ENCODE data around the gene FARSB. TPM values are rescaled to one million over a fixed set of nuclear protein-coding genes. Genes with fewer than 3 reads are reported as not detected.

FARSB gene
- total RNA-seq, 1 donor from 2014 or later, result 10.9 TPM

- ATAC-seq (no peak), DNase-seq (no peak)
- Histone ChIP-seq H3K36me3 (peaks cover 51% of the 10 kb centered on the region), H3K9me3 (no peaks in the 10 kb centered on the region), H3K4me1 (no peaks in the 10 kb centered on the region), H3K4me3 (no peak overlapping the region), H3K27me3 (ENCODE audit: low read depth) (no peaks in the 10 kb centered on the region), H3K27ac (no peak overlapping the region)
- TF ChIP-seq CTCF (IDR thresholded peaks at IDR 0.05), result no peak
- intact Hi-C loops (cut with DNase I), result no loop called here
These were observed 46.5 kb downstream of the FARSB start for GRCh38 chr2:222609381-222609780.

DNA sequence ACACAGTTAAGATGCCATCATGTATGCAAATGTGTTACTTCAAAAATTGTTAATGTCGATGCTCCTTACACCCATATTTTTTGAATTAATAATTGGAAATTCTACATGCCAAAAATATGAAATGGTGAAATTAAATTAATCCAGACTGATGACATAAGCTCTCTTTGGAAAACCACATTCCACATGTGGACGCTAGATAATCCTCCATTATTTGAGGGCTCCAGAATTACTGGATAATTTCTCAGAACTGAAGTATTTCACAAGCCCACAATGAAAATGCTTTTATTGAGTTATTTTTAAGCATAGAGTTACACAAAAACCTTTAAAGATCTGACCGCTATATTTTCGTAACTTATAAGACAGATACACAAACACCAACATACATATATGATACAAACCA, 47.8 kb downstream of the FARSB start:
- Histone ChIP-seq H3K27me3 (ENCODE audit: low read depth) (no peaks in the 10 kb centered on the region), H3K4me3 (no peak overlapping the region), H3K9me3 (no peaks in the 10 kb centered on the region), H3K4me1 (no peaks in the 10 kb centered on the region), H3K36me3 (peaks cover 43% of the 10 kb centered on the region), H3K27ac (no peak overlapping the region)
- intact Hi-C loops (cut with DNase I), result no loop called here
- ATAC-seq, result no peak
- no peak for TF ChIP-seq CTCF (IDR thresholded peaks at IDR 0.05)
- DNase-seq, result no peak

- TF ChIP-seq CTCF (IDR thresholded peaks at IDR 0.05), result no peak
- Histone ChIP-seq H3K4me3 (no peak overlapping the region), H3K27ac (no peak overlapping the region), H3K9me3 (no peaks in the 10 kb centered on the region), H3K27me3 (ENCODE audit: low read depth) (no peaks in the 10 kb centered on the region), H3K4me1 (no peaks in the 10 kb centered on the region), H3K36me3 (peaks cover 27% of the 10 kb centered on the region)
- no peak for DNase-seq
- intact Hi-C loops (cut with DNase I), result no loop called here
- no peak for ATAC-seq
These were observed 49.6 kb downstream of the FARSB start for GRCh38 chr2:222606306-222606705.

DNA sequence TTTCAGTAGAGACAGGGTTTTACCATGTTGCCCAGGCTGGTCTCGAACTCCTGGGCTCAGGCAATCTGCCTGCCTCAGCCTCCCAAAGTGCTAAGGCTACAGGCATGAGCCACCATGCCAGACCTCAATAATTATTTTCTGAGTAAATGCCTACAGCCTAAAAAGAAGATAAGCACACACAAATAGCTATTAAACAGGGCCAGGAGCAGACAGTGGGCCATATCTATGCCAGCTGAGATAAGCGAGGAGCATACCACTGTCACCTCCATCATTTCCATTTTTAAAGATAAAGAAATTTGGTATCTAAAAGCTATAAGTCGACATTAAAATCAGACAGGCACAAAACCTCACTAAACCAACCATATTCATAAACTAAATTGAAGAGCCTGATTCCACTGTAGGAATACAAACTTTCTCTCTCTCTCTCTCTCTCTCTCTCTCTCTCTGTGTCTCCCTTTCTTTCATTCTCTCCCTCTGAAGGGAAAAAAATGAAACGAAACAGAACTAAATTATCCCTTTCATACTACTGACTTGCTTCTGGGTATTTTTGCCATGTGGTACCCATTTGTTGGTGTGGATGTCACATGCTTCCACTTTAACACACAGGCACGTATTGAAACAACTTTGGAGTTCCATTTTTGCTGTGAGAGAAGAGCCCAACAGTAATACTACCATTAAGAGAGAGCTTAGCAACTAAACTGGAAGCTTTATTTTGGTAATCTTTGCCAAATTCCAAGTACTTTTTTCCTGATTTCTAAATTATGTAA, 51.0 kb downstream of the FARSB start:
- no peaks in the 10 kb centered on the region for H3K9me3 ChIP-seq
- H3K36me3 ChIP-seq, result peaks cover 29% of the 10 kb centered on the region
- H3K27me3 ChIP-seq (ENCODE audit: low read depth), result no peaks in the 10 kb centered on the region
- no peaks in the 10 kb centered on the region for H3K4me1 ChIP-seq
- ATAC-seq (no peak), DNase-seq (no peak)
- intact Hi-C loops (cut with DNase I), result no loop called here
- no peak overlapping the region for H3K4me3 ChIP-seq
- no peak overlapping the region for H3K27ac ChIP-seq
- no peak for TF ChIP-seq CTCF (IDR thresholded peaks at IDR 0.05)

DNA sequence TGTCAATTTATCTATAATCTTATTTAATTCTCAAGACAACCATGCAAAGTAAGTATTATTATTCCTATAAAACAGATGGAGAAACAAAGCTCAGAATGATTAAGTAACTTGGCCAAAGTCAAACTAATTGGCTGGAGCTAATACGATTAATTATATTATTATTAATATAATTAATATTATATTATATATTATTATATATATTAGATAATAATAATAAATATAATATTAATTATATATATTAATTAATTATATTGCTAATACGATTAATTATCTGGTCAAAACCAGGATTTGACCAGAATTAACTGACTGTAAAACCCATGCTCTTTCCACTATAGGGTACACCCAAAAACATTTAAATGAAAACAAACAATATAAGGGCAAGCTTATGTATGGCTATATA, 52.4 kb downstream of the FARSB start:
- no peak for TF ChIP-seq CTCF (IDR thresholded peaks at IDR 0.05)
- Histone ChIP-seq H3K4me3 (no peak overlapping the region), H3K9me3 (no peaks in the 10 kb centered on the region), H3K27me3 (ENCODE audit: low read depth) (no peaks in the 10 kb centered on the region), H3K4me1 (no peaks in the 10 kb centered on the region), H3K27ac (no peak overlapping the region), H3K36me3 (peaks cover 42% of the 10 kb centered on the region)
- intact Hi-C loops (cut with DNase I), result no loop called here
- DNase-seq, result no peak
- ATAC-seq, result no peak
